LNCAP (cell line): ENCODE results near the gene ZNF282.

Experiments
- TF ChIP-seq, protein P1 (sequence below): fragments of 450-650 bp; IDR thresholded peaks from 2 replicates; pipeline ENCODE4 v1.5.1; 2017; ENCODE audit warnings: mild to moderate bottlenecking

ZNF282 gene

DNA sequence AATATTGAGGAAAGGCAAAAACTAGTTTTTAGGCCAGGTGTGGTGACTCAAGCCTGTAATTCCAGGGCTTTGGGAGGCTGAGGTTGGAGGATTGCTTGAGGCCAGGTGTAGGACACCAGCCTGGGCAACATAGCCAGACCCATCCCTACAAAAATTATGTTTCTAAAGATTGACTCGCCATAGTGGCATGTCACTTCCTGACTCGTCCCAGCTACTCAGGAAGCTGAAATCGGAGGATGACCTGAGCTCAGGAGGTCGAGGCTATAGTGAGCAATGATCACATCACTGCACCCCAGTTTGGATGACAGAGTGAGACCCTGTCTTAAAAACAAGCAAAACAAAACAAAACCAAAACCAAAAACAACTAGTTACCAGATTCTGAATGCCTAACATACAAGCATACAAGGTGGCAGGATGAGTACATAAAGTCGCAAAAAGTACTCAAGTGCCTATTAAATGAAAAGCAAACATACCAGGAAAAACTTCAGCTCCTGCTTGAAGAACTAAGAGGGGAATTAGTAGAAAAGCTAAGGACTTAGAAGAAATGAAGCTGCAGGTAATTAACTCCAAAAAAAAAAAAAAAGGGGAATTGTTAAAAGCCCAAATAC is 34.0 kb upstream of the ZNF282 start:
- TF ChIP-seq, protein P1, sequence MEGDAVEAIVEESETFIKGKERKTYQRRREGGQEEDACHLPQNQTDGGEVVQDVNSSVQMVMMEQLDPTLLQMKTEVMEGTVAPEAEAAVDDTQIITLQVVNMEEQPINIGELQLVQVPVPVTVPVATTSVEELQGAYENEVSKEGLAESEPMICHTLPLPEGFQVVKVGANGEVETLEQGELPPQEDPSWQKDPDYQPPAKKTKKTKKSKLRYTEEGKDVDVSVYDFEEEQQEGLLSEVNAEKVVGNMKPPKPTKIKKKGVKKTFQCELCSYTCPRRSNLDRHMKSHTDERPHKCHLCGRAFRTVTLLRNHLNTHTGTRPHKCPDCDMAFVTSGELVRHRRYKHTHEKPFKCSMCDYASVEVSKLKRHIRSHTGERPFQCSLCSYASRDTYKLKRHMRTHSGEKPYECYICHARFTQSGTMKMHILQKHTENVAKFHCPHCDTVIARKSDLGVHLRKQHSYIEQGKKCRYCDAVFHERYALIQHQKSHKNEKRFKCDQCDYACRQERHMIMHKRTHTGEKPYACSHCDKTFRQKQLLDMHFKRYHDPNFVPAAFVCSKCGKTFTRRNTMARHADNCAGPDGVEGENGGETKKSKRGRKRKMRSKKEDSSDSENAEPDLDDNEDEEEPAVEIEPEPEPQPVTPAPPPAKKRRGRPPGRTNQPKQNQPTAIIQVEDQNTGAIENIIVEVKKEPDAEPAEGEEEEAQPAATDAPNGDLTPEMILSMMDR, result no peak

DNA sequence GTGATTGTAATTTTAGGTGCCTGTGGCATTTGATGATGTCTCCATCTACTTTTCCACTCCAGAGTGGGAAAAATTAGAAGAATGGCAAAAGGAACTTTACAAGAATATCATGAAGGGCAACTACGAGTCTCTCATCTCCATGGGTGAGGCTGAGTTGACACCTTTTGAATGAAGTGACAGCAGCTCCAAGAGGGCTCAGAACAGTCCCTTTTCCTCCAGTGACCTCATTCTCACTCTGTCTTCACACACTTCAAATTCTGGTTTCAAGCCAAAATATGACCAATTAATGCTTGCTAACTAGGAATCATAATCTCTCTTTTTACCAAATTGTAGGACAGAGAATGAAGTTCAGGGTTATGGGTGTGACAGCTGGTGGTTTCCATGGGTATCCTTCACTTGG is 29.2 kb upstream of the ZNF282 start:
- TF ChIP-seq, protein P1, result no peak

DNA sequence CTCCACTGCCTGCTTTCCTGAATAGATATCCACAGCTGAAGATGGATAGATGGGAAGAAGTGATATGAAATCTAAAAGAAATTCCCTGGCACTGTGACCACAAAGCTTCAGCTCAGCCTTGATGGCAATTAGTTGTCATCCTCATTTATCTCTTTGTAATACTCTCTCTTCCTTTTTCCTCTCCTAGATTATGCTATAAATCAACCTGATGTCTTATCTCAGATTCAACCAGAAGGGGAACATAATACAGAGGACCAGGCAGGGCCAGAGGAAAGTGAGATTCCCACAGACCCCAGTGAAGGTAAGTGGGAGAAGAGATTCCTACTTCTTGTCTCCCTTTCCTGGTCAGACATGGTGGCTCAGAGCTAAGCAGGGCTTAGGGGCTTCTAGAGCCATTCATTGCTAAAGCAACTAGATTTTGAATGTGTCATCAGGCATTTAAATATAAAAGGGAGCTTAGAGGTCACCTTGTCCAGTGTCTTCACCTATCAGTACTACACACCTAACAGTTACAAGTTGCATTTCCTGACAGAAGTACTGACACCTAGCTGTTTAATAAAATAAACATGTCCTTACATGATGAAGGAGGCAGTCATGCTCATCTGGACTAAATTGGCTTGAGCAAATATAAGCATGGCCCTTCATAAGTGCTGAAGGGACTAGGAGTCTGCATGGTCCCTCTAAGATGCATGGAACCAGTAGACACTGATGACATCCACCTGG is 28.6 kb upstream of the ZNF282 start:
- TF ChIP-seq, protein P1, result no peak

DNA sequence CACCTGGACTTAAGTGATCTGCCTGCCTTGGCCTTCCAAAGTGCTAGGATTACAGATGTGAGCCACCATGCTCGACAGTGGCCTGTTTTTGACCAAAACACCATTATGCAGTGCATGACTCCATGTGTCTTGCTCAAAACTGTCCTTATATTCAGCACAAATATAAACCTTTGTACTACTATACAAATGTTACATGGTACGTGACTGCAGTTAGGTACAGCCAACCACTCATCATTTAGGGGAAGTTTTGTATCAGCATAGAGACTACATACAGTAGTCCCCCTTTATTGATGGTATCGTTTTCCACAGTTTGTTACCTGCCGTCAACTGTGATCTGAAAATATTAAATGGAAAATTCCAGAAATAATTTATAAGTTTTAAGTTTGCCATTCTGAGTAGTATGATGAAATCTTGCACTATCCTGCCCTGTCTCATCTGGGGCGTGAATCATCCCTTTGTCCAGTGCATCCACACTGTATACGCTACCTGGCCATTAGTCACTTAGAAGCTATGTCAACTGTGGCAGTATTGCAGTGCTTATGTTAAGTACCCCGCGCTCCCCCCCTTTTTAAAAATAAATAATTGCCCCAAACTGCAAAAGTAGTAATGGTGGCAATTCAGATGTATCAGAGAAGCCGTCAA is 23.3 kb upstream of the ZNF282 start:
- TF ChIP-seq, protein P1, result no peak

DNA sequence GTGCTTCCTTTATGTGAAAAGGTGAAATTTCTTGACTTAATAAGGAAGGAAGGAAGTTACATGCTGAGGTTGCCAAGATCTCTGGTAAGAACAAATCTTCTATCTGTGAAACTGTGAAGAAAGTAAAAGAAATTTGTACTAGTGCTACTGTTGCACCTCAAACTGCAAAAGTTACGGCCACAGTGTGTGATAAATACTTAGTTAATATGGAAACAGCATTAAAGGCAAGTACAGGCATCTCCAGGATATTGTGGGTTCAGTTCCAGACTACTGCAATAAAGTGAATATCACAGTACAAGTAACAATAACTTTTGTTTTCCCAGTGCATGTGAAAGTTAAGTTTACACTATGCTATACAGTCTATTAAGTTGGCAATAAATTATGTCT is 22.8 kb upstream of the ZNF282 start:
- TF ChIP-seq, protein P1, result no peak

DNA sequence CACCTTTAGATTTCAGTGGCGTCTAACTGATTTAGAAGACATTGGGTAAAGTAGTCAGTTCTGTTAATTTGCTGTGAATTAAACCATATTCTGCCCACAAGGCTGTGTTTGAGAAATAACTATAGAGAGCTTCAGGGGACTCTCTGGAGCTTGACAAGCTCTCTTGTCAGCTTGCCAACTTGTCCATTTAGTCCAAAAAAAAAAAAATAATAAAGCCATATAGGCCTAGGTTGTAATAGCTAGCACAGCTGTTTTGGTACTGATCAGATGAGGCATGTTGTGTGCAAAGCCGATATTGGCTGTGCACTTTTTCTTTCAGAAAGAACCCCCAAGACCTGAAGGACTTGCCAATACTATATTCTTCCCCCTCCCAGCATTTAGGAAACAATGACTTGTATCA is 20.2 kb upstream of the ZNF282 start:
- TF ChIP-seq, protein P1, result no peak

DNA sequence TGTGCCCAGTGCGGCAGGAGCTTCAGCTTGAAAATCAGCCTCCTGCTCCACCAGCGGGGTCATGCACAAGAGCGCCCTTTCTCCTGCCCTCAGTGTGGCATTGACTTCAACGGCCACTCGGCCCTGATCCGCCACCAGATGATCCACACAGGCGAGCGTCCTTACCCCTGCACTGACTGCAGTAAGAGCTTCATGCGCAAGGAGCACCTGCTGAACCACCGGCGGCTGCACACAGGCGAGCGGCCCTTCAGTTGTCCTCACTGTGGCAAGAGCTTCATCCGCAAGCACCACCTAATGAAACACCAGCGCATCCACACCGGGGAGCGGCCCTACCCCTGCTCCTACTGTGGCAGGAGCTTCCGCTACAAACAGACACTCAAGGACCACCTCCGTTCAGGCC is 16.1 kb upstream of the ZNF282 start:
- TF ChIP-seq, protein P1, result no peak
